Breast epithelium (tissue), 3 donors: ENCODE results near the gene MAPT.

Experiments used
- POLR2A ChIP-seq: fragments of 450-650 bp; IDR thresholded peaks from one replicate; pipeline ENCODE4 v1.6.1; 2016; ENCODE audit warnings: antibody characterized with exemption, mild to moderate bottlenecking, moderate library complexity
- TF ChIP-seq, protein P1 (sequence below), 3 donors: fragments of 450-650 bp; IDR thresholded peaks; one replicate each; pipeline ENCODE4 v1.5.1; 2016 to 2017; ENCODE audit warnings: antibody characterized with exemption in 3 of 3, mild to moderate bottlenecking in 3 of 3, moderate library complexity in 3 of 3

DNA sequence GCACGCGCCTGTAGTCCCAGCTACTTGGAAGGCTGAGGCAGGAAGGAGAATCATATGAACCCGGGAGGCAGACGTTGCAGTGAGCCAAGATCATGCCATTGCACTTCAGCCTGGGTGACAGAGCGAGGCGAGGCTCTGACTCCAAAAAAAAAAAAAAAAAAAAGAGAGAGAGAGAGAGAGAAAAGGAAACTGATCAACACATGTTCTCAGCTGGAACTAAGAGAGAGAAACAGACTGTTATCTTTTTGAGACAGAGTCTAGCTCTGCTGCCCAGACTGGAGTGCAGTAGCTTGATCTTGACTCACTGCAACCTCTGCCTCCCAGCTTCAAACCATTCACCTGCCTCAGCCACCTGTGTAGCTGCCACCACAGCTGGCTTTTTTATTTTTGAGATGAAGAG is 165.1 kb downstream of the MAPT start:
- no peak for TF ChIP-seq POLR2A
- TF ChIP-seq, protein P1, sequence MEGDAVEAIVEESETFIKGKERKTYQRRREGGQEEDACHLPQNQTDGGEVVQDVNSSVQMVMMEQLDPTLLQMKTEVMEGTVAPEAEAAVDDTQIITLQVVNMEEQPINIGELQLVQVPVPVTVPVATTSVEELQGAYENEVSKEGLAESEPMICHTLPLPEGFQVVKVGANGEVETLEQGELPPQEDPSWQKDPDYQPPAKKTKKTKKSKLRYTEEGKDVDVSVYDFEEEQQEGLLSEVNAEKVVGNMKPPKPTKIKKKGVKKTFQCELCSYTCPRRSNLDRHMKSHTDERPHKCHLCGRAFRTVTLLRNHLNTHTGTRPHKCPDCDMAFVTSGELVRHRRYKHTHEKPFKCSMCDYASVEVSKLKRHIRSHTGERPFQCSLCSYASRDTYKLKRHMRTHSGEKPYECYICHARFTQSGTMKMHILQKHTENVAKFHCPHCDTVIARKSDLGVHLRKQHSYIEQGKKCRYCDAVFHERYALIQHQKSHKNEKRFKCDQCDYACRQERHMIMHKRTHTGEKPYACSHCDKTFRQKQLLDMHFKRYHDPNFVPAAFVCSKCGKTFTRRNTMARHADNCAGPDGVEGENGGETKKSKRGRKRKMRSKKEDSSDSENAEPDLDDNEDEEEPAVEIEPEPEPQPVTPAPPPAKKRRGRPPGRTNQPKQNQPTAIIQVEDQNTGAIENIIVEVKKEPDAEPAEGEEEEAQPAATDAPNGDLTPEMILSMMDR (IDR thresholded peaks at IDR 0.05) = no peak
